HL-60/S4 (cell line): ENCODE results near the gene LMO2.

Experiments used
- in situ Hi-C: fragments of 300-500 bp; cut with MboI; formaldehyde crosslinking; loops from 2 replicates; pipeline ENCODE4 v1.14.3; 2022; ENCODE audit warnings: low sequenced_read_pairs

LMO2 gene

DNA sequence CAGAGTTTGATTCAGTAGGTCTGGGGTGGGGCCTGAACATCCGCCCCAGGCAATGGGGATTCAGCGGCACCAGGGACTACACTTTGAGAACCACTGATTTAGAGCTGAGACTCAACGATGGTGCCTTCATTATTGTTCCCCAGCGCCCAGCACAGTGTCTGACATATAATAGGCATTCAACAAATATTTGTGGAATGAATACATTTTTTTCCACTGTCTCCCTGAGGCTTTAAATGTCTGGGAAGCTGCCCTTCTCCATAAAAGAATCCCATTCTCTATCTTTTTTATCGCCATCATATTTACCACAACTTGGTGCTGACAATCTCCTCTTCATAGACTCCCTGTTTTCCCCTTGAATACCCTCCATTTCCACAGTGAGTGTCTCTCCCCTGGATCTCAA, 23.6 kb upstream of the LMO2 start:
- in situ Hi-C loops, result no loop called here

DNA sequence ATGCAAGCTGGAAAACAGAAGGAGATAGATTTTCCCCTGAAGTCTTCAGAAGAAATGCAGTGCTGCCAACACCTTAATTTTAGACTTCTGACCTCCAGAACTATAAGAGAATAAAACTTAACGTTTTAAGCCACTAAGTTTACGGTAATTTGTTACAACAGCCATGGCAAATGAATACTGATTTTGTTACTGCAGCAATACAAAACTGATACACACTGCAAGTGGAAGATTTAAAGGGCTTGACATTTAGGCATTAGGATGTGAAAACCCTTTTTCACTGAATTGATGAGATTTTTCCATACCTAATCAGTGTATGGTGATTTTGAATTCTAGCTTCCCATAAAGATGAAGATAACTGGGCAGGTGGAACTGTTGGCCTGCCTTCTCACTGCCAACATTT, 22.1 kb upstream of the LMO2 start:
- in situ Hi-C loops, result no loop called here

DNA sequence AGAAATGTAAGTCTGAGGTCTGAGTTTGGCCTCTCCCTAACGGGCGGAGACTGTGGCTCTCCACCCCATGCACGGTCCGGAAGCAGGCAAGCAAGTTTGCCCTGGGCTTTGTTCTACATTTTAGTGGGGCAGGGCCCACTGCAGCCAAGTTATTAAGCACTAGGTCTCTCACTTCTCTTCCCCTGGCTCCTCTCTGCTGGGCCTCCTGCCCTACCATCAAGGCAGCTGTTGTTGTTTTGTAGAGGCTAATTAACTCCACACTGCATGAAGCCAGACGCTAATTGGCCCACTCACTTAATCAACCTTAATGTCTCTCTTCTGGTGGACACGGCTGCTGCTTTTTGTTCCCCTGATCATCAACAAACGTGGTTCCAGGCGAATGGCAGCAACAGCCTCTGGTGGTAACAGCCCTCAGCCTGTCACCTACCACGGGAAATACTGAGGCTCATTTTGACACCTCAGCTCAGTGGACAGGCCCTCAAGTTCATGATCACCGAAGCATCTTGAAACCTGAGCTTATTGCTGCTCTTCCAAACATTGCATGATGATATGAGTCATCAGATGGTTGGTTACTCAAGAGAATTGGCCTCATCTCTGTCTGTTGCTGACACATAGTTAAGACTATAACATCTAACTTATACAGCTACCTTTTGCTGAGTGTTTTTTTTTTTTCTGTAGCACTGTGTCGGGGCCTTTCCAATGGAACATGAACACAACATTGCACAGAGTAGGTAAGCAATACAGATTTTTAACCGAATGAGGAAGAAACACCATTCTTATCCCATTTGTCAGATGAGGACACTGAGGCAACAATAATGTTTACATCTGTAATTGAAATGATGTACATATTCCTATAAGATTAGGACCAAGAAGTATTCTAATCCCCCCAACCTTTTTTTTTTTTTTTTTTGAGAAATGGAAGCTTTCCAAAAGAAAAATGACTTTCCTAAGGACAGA, 20.8 kb upstream of the LMO2 start:
- in situ Hi-C loops, result no loop called here

DNA sequence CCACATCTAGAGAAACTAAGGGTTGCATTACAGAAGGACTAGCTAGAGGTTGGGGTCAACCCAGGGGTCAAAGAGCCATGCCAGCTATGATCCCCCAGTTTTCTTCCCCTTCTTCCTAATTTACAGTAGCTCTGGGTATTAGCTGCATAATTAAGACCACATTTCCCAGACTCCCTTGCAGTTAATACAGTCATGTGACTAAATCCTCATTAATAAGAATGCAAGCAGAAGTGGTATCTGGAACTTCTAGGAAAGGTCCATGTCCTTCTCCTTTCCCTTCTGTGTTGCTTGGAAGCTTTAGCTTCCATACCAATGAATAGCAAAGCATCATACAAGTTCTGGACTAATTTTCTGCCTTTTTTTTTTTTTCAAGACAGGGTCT, 19.1 kb upstream of the LMO2 start:
- in situ Hi-C loops, result no loop called here

GRCh38 chr11:33910296-33910957, 18.6 kb upstream of the LMO2 start:
- in situ Hi-C loops, result no loop called here

DNA sequence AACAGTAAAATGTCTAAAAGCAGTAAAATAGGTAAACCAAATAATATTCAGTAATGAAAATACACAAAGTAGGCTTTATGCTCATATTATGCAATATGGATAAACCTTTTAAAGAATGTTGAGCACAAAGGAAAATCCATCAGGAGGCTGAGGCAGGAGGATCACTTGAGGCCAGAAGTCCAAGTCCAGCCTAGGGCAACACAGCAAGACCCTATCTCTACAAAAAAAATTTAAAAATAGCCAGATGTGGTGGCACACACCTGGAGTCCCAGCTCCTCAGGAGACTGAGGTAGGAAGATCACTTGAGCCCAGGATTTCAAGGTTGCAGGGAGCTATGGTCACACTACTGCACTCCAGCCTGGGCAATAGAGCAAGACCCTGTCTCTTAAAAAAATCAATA, 17.7 kb upstream of the LMO2 start:
- in situ Hi-C loops, result no loop called here

GRCh38 chr11:33909150-33909549, 17.3 kb upstream of the LMO2 start:
- in situ Hi-C loops, result no loop called here

- in situ Hi-C loops, result no loop called here
Measured at GRCh38 chr11:33907421-33907820, 15.5 kb upstream of the LMO2 start.

- in situ Hi-C loops, result no loop called here
Measured at GRCh38 chr11:33906484-33907186, 14.8 kb upstream of the LMO2 start.

GRCh38 chr11:33904102-33904501, 12.2 kb upstream of the LMO2 start:
- in situ Hi-C loops, result no loop called here

- in situ Hi-C loops, result no loop called here
Measured at GRCh38 chr11:33900159-33900840, 8.4 kb upstream of the LMO2 start.

DNA sequence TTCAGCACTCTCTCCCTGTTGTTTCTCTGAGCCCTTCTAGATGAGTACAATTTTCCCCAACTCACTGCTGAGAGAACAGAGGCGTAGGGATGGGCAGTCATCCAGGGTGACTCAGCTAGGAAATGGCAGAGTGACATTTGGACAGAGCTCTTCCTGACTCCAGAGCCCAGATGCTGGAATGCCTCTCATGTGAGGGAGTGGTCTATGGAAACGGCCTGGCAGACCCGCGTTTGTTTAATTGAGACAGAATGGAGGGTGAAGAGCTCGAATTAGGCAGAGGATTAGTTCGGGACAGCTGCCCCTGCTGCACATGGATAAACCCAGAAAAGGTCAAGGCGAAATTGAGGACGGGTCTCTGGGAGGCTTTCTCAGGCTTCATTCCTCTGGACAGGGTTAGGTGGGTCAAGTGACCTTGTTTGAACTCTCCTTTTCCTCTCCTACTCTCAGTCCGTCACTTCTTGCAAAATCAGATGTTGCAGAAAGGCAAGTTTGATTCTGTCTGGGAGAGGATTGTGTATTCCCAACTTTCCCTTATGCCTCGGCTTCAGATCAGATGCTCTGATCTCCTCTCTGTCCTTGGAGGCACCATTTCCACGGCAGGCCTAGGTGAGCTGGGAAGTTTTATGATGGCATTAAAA, 7.6 kb upstream of the LMO2 start:
- in situ Hi-C loops, result no loop called here

- in situ Hi-C loops, result no loop called here
Measured at GRCh38 chr11:33898957-33899356, 7.1 kb upstream of the LMO2 start.

- in situ Hi-C loops, result no loop called here
Measured at GRCh38 chr11:33897761-33898375, 6.0 kb upstream of the LMO2 start.

GRCh38 chr11:33896911-33897310, 5.0 kb upstream of the LMO2 start:
- in situ Hi-C loops, result no loop called here

- in situ Hi-C loops, result no loop called here
Measured at GRCh38 chr11:33895752-33896137, 3.9 kb upstream of the LMO2 start.

DNA sequence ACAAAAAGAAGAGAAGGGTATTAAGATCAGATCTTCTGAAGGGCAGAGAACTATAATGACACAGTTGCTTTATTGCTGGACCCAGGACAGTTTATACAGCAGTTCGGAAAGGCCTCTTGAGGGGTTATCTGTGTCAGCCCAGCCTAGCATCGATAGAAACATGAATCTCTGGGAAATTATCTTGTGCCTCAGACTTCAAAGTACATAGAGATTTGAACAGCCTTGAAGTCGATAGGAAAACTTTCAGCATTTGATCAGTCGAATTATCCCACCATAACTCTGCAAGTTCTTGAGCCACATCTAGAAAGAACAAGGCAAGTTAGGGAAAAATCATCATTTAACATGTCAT, 2.5 kb upstream of the LMO2 start:
- in situ Hi-C loops, result no loop called here

DNA sequence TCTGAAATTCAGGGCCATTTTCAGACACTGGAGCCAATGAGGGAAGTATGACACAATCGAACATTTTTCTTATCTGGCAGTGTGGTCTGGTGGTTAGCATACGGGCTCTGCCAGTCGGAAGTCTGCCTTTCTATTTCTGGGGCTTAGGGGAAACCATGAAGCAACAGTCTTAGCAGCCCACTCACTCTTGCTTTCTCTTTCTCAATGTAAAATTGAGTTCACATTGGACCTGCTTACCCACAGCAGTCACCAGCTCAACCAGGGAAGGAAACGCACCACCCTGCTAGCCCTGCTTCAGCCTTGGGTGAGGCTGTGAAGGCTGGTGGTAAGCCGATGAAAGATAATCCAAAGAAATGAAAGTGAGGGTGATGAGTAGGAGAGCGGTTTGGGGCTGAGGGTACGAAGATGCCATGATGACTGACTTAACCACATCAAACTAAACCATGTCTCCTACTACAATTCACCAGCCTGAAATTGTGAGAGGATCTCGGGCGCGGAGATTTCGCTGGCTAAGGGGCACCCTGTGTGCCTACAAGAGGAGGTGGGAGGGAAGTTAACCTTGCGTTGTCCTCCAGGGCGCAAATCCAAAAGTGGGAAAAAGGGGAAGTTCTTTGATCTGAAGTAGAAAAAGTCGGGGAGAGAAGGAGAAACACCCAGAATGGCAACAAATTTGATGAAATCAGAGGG, 2.0 kb upstream of the LMO2 start:
- in situ Hi-C loops, result no loop called here

DNA sequence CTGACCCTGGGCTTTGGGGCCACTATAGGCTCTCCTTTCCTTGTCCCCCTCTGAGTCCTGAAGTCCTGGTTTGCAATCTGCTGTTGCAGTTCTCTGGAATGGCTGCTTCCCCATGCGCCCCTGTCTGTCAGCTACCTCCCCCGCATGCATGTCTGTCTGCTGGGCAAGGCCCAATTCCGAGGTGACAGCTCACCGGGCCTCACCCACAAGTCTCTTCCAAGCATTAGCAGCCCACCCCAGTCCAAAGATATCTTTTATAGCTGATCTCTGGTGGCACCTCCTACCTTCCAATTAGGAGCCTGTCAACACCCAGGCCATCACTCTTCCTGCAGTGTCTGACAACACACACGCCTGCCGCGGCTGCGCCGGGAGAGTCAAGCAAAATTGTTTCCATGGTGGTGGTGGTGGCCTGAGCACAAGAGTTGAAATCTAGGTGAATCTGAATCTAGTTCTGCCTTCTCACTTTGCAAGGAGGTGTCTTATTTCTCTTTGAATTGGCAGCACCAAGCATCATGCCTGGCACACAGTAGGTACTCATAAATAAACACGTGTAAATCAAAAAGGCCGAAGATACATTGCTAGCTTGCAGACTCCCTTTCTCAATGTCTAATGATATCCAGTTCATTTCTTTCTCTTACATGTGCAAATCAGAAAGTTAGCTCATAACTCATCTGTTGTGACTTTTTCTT, 1.2 kb upstream of the LMO2 start:
- in situ Hi-C loops, result no loop called here
